Measurements from ENCODE around the gene EDARADD. TPM values are rescaled to one million over a fixed set of nuclear protein-coding genes. Genes with fewer than 3 reads are reported as not detected.

EDARADD gene
- total and polyA plus RNA-seq, 12 donors: 0.14 to 2.5 (median 0.84) TPM

DNA sequence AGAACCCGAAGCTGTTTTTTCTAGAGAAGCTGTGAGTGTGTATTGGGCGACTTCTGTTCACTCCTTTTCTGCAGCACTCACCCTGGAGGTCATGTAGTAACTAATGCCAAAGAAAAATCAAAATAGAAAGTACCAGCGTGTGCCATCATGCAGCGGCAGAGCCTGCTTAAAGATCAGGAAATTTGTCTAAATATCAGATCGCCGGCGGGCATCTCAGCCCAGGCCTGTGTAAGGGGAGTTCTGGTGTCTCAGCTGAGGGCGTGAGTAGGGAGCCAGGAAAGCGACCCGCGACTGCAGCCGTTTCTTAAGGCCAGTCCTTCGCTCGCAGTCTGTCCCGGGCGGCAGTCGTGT, 768 bp downstream of the EDARADD start:
- Histone ChIP-seq H3K4me3 (peak overlapping the region; percentile 49 to 78 (median 66)), H3K4me1 (peaks cover 0 to 28% (median 5%) of the 10 kb centered on the region in 9 donors), H3K27me3 (peaks cover 0 to 45% (median 25%) of the 10 kb centered on the region in 7 donors), H3K9me3 (no peaks in the 10 kb centered on the region), H3K27ac (peak overlapping the region in 5 of 10 donors; percentile 24 to 77 (median 47)), H3K36me3 (no peaks in the 10 kb centered on the region)
- TF ChIP-seq, protein P1, sequence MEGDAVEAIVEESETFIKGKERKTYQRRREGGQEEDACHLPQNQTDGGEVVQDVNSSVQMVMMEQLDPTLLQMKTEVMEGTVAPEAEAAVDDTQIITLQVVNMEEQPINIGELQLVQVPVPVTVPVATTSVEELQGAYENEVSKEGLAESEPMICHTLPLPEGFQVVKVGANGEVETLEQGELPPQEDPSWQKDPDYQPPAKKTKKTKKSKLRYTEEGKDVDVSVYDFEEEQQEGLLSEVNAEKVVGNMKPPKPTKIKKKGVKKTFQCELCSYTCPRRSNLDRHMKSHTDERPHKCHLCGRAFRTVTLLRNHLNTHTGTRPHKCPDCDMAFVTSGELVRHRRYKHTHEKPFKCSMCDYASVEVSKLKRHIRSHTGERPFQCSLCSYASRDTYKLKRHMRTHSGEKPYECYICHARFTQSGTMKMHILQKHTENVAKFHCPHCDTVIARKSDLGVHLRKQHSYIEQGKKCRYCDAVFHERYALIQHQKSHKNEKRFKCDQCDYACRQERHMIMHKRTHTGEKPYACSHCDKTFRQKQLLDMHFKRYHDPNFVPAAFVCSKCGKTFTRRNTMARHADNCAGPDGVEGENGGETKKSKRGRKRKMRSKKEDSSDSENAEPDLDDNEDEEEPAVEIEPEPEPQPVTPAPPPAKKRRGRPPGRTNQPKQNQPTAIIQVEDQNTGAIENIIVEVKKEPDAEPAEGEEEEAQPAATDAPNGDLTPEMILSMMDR (IDR thresholded peaks at IDR 0.05): no peak
- ATAC-seq: peak in 7 of 8 donors; percentile 24 to 61 (median 42)
- WGBS, 2 donors: 2 to 3% methylated on average over 17 of the region's 17 CpGs
- intact Hi-C loops (cut with DNase I): no loop called here
- no peak for DNase-seq

DNA sequence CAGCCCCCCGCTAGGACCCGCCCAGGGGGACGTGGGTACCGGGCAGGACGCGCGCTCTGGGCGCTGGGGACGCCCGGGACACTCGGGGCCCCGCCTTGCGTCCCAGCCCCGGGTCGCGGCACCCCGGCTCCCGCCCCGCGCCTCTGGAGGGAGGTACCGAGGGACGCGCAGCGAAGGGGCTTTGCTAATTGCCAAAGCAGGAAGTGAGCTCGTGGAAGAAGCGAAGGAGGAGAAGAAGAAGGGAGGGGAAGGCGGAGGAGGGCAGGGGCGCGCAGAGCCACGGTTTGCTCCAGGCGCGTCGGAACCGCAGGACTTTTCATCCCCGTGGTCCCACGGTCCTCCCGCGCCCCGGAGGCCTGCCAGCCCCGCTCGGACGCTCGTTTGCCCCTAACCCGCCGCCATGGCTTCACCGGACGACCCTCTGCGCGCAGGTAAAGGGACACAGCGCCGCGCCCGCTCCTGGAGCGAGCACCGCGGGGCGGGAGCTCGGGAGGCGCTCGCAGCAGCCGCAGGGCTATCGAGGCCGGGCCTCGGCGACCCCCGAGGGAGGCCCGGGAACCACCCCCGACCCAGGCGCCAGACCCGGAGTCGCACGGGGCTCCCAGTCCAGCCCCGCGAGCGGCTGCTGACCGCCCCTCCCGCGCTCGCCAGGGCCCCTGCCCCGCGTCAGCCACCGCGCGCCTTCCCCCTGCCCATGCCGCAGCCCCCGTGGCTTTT, 1.3 kb downstream of the EDARADD start:
- 0 to 1% methylated on average over 78 to 86 of the region's 86 CpGs for WGBS, 2 donors
- Histone ChIP-seq H3K27me3 (peaks cover 0 to 45% (median 25%) of the 10 kb centered on the region in 7 donors), H3K36me3 (no peaks in the 10 kb centered on the region), H3K27ac (peak overlapping the region in 5 of 10 donors; percentile 24 to 77 (median 47)), H3K4me3 (peak overlapping the region; percentile 49 to 78 (median 66)), H3K9me3 (no peaks in the 10 kb centered on the region), H3K4me1 (peaks cover 0 to 28% (median 5%) of the 10 kb centered on the region in 9 donors)
- TF ChIP-seq, protein P1 (IDR thresholded peaks at IDR 0.05): no peak
- DNase-seq (peak in 1 of 2 donors; percentile 23), ATAC-seq (peak; percentile 16 to 81 (median 69))
- intact Hi-C loops (cut with DNase I): no loop called here

DNA sequence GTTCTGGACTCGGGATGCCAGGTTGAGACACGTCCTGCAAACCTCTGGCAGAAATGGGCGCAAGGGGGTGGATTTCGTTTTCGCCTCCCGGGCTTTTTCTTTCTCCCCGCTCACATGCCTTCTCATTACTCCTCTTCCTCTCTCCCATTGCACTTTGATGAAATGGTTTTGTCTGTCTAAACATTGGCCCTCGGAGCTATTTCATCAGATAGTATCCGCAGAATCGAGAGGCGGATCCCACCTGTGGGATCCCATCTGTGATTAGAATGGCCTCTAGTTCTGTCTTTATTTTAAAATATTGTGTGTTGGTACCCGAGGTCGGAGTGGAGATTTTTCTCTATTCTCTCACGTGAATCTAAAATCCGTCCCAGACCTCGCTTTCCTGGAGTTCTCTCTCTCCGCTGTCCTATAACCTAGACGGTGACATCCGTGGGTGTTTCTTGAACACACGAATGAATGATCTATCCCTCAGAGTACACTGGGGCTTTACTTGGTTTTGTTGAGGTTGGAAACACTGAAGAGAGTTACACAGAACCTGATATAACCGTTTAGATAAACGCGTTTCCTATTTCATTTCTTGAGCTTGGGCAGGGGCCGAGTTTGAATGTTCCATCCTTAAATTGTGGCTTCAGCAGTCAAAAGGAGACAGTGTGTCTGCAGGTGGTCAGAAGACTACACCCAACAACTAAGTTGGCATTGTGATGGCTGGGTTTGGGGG, 2.0 kb downstream of the EDARADD start:
- H3K27ac ChIP-seq: peak overlapping the region in 2 of 10 donors; percentile 37 to 49
- no peaks in the 10 kb centered on the region for H3K9me3 ChIP-seq
- H3K4me1 ChIP-seq: peaks cover 0 to 28% (median 5%) of the 10 kb centered on the region in 9 donors
- peaks cover 0 to 45% (median 25%) of the 10 kb centered on the region in 7 donors for H3K27me3 ChIP-seq
- H3K36me3 ChIP-seq: no peaks in the 10 kb centered on the region
- ATAC-seq (no peak), DNase-seq (no peak)
- TF ChIP-seq, protein P1 (IDR thresholded peaks at IDR 0.05): no peak
- intact Hi-C loops (cut with DNase I): no loop called here
- WGBS, 2 donors: 30 to 33% methylated on average over 23 to 24 of the region's 24 CpGs
- H3K4me3 ChIP-seq: peak overlapping the region; percentile 49 to 78 (median 66)

DNA sequence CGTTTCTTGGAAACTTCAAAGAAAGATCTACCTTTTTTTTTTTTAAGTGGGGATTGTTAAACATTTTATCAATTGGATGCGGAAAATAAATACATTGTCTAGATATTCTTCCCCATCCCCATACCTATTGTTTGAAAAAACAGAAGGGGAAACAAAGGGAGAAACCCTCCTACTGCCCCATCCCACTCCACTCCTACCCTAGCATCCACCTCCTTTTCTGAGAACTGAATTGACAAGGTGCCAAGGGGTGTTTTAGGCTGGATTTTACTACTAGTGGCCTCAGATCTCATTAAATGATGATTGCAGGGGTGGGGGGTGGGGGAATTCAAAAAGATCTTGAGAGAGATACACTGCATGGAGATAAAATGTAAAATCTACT, 2.6 kb downstream of the EDARADD start:
- peaks cover 0 to 45% (median 25%) of the 10 kb centered on the region in 7 donors for H3K27me3 ChIP-seq
- ATAC-seq: no peak
- peaks cover 0 to 28% (median 5%) of the 10 kb centered on the region in 9 donors for H3K4me1 ChIP-seq
- H3K27ac ChIP-seq: no peak overlapping the region
- DNase-seq: no peak
- WGBS, 2 donors: 96 to 97% methylated on average over 2 of the region's 2 CpGs
- H3K4me3 ChIP-seq: no peak overlapping the region
- no peaks in the 10 kb centered on the region for H3K9me3 ChIP-seq
- no peaks in the 10 kb centered on the region for H3K36me3 ChIP-seq
- TF ChIP-seq, protein P1 (IDR thresholded peaks at IDR 0.05): no peak
- intact Hi-C loops (cut with DNase I): no loop called here

Data from heart right ventricle (tissue), 16 donors.